HG02885 (cell line): ENCODE measurements around the gene ZFYVE28.
A peak's percentile ranks its signal among the peaks of the same experiment; 100 is the strongest.

Source experiments
- ATAC-seq: cut with Tn5 transposase; IDR thresholded peaks from one replicate; pipeline ENCODE4 v1.9.1; 2021; ENCODE audit warnings: mild to moderate bottlenecking; ENCODE audit not compliant: unreplicated experiment, poor library complexity

ZFYVE28 gene

GRCh38 chr4:2295500-2295899, 122.9 kb downstream of the ZFYVE28 start:
- ATAC-seq, result no peak

DNA sequence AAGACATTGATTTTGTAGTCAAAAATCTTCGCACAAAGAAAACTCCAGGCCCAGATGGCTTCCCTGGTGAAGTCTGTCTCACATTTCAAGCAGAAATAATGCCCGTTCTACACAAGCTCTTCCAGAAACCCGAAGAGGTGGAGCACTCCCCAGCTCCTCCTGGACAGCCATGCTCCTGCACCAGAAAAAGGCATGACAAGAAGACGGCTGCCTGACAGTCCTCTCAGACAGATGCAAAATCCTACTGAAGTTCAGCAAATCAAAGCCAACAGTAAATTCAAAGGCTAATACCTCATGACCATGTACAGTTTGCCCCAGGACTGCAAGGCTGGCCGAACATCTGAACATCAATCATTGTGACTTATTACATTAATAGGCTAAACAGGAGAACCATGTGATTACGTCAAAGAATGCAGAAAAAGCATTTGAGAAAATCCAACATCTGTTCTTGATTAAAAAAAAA, 125.8 kb downstream of the ZFYVE28 start:
- ATAC-seq, result no peak

- no peak for ATAC-seq
These were observed 126.5 kb downstream of the ZFYVE28 start for GRCh38 chr4:2291705-2292645.

DNA sequence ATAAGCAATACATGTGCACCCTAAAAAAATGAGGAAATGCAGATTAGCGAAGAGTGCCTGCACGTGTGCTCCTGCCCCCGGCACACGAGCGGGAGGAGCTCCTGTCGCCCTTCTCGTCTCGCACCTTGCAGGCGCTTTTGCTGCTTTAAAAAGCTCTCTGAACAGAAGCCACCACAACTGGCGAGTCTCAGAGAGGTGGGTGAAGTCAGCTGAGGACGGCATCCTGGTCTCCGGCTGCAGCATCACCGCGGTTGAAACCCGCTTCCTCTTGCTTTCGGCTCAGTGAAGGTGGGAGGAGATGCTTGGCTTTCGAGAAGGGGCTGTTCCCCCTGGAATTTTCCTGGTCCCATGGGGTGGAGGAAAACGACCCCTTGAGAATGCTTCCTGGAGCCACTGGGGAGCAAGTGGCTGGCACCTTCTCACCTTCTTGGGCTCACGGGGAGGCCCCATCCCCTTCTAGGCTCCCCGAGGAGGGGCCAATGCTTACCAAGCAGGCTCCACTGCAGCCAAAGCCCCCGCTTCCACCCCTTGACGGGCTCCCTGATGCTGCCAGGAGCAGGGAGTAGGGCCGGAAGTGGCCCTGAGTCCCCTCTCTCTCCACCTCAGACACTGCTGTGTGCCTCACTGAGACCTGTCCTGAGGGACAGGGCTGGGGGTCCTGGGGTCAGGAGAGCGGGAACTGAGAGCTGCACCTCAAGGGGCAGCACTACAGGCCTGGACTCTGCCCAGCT, 127.3 kb downstream of the ZFYVE28 start:
- ATAC-seq, result no peak

GRCh38 chr4:2290488-2290887, 128.0 kb downstream of the ZFYVE28 start:
- no peak for ATAC-seq

DNA sequence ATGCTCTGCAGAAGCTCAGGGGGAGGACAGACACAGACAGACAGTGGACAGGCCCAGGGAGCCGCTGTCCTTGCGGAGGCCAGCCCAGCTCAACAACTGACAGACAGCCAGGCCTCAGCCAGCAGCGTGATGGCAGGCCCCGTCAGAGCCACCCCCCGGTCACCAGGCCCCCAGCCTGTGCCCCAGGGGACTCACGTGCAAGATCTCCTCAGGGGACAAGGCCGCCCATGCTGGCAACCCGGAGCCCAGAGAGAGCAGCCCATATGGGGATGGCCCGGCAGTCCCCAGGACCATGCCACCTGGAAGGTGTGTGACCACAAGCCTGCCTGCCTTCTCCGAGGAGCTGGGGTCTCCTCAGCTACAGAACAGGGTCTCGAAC, 128.5 kb downstream of the ZFYVE28 start:
- ATAC-seq, result no peak

DNA sequence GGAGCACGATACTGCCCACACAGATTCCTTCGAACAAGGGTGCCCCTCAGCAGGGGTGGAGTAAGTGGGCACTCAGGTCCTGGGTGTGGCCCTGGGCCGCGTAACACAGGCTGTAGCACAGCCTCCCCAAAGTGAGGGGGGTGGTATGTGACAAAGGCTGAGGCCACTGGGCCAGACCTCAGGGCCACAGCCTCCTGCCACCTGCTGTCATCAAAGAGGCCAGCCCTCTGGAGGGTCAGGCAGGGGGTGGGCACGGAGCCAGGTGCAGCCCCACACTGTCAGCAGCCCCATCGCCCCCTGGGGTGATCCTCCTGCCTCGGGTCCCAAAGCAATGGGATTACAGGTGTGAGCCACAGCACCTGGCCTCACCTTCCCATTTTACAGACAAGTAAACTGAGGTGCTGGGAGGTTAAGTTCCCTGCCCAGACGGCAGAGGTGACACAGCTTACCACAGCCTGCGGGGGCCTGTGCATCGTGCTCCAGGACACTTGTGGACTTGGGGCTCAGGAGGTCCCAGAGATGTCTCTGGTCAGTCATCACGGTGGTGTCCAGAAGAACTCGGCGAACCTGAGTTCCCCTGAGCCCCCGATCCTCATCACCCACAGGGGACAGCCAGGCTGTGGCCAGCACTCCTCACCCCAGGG, 129.0 kb downstream of the ZFYVE28 start:
- ATAC-seq, result no peak

DNA sequence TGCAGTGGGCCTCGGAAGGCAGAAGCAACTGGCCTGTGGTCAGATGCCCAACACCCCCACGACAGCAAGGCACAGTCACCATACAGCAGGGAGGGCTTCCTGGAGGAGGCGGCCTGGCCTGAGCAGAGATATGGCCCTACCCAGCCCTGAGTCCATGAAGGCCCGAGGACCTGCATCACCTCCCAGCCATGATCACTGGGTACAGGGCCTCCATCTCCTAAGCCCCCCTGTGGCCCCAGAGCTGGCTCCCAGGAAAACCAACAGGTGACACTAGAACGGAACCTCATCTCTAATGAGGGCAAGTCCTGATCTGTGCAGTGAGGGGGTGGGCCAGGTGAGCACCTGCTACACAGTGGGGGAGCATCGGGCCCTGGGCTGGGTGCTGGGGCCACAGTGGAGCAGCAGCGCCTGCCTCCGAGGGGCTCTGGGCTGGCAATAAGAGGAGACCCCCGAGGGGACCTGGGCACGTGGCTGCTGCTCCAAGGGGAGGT, 130.3 kb downstream of the ZFYVE28 start:
- no peak for ATAC-seq

GRCh38 chr4:2287594-2287915, 130.9 kb downstream of the ZFYVE28 start:
- ATAC-seq, result no peak

GRCh38 chr4:2286904-2287593, 131.4 kb downstream of the ZFYVE28 start:
- ATAC-seq, result no peak

DNA sequence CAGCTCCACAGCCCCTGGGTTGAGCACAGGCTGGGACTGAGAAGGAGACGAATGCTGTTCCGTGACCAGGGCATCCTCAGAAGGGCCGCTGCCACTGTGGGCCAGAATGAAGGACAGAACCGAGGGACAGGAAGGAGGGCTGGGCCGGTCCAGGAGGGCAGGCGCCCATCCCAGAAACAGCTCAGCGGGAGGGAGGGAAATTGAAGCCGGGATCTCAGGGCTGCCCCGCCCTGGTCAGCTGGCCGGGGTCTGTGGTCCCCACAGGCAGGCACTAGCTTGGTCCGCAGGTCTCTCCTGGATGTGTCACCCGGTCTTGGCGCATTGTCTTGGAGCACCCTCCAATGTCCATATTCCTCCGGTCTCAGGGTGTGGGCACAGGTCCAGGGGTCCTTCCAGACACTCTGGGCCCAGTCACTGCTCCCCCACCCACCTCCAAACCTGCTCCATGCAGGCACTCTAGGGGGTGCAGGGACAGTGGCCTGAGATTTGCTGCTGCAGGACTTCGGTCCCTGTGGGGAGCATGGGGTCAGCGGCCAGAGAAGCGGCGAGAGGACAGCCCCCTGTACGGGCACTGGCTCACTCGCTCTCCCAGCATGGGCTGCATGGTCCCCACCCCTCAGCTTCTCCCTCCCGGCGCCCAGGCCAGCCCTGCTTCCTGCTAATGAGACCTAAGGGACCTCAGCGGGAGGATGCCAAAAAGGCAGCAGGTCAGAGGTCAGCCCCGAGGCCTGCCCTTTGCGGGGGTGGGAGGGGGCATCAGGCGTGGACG, 132.6 kb downstream of the ZFYVE28 start:
- no peak for ATAC-seq

DNA sequence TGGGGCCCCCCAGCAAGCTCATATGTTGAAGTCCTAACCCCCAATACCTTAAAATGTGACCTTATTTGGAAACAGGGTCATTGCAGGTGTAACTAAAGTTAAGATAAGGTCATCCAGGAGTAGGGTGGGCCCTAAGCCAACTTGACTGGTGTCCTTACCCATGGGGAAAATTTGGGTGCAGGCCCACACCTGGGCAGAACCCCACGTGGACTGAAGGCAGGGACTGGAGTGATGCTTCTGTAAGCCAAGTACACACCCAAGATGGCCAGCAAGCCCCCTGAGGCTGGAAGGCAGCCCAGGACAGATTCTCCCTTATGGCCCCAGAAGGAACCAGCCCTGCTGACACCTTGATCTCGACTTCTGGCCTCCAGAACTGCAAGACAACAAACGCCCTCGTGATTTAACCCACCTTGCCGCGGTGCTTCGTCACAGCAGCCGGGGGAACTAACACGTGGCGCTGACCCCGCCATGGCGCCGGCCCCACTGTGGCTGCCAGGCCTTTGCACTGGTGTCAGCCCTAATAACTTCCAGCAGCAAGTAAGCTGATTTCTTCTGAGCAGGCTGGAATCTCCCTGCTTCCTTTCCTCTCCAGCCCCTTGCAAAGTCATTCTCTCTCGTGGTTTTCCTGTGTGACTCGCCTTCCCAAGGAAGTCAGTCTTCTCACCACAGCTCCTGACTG, 133.4 kb downstream of the ZFYVE28 start:
- ATAC-seq, result no peak

DNA sequence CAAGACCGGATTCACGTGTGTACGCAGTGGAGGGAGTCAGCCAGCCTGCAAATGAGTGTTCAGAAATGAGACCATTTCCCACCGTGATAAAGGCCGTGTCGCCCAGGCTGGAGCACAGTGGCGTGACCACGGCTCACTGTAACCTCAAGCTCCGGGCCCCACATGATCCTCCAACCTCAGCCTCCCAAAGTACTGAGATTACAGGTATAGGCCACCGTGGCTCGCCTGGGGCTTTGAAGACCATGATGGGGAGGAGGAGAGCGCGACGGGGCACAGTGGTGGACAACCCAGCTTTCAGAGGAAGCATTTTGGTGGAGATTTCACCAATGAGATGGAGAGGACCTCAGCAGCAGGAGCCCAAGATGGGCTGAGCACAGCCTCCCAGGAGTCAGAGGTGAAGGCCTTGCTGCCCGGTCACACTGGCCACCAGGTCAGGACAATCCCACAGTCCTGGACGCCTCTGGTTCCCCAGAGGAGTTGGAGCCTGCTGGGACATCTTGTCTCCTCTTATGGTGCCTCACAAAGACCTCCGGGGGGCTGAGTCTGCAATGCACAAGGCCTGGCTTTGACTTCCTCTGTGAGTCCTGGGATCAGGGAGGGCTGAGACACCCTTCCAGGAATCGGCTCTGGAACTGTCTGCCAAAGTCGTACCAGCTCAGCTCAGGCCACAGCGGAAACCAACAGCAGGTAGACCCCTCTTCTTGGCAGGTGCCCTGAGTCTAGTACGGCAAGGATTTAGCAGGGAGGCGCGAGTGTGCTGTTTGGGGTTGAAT, 134.1 kb downstream of the ZFYVE28 start:
- no peak for ATAC-seq

DNA sequence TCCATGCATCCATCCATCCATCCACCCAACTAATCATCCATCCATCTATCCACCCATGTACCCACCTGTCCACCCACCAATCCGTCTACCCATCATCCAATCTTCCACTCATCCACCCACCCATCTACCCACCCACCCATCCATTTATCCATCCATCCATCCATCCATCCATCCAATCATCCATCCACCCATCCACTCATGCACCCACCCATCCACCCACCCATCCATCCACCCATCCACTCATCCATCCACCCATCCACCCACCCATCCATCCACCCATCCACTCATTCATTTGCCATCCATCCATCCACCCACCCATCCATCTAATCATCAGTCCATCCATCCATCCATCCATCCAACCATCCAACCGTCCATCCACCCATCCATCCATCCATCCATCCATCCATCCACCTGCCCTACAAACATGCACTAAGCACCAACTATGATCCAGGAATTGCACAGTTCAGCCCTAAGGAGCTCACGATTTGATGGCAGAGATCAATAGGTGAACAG, 135.2 kb downstream of the ZFYVE28 start:
- ATAC-seq, result no peak

DNA sequence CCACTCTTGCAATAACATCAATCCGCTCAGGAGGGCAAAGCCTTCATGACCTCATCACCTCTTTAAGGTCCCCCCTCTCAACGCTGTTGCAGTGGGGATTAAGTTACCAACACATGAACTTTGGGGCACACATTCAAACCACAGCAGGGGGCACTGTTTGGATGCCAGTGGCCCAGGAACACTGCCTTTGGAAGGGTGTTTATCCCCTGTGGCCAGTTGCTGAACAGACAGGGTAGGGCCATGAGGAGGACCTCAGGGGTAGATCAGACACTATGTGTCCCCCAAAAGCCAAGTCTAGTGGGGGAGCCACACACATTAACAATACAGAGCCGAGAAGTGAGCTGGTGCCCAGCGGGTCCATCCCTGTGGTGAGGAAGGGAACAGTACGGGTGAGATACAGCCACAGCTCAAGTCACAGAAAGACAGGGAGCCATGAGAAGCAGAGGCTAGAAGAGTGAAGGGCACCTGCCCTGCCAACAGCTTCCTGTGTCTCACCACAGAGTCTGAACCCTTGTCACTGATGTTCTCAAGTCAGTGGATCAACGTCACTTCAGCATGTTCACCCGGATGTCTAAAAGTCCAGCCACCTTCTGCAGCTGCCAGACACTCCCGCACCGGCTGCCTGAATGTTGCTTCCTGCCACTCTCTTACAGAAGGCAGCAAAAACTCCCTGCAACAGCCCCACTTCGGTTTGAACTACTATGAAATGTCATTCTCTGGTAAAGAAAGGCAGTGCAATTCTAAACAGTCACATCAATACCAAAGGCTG, 136.7 kb downstream of the ZFYVE28 start:
- peak; percentile 80 for ATAC-seq

DNA sequence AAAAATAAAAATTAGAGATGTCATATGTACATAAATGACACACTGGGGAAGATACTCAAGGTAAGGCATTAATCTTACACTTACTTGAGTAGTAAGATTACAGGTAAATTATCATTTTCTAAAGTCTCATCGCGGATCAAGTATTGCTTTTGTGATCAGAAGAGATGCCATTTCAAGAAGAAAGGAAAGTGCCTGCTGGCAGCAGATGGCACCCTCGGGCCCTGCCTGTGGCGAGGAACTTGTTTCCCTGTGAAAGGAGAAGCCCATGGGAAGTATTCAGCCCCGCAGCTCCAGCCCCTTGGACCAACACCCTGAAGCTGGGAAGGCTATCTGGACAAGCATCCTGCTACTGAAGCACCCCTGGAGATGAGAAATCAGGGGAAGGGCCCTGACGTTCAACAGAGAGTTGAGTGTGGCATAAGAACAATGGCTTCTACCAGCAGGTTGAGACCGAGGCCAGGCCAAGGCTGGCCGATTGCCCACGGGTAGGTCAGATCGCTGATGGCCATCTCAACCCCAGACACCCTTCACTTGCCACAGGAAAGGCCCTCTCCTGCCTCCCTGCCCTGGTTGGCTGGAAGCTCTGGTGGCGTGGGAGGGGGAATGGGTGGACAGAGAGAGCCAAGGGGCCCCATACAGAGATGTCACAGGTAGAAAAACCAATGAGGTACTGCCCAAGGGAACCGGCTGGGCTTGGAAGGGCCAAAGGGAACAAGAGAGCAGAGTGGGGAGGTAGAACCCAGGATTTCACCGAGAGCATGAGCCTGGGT, 137.7 kb downstream of the ZFYVE28 start:
- ATAC-seq, result no peak

GRCh38 chr4:2277956-2278355, 140.5 kb downstream of the ZFYVE28 start:
- ATAC-seq, result no peak
